ENCODE data around the gene THAP7. TPM values are rescaled to one million over a fixed set of nuclear protein-coding genes. Genes with fewer than 3 reads are reported as not detected.
"Not testable (repeated sequence)": the region's sequence is repeated elsewhere in the genome, so short reads cannot be mapped to it uniquely, and the experiment has no call there.

THAP7 gene
- total and polyA plus RNA-seq, 12 donors = 15.7 to 189 (median 48.6) TPM

- H3K9me3 ChIP-seq (replicated peaks in 1 of 3) = no peaks in the 10 kb centered on the region
- intact Hi-C loops (cut with DNase I) = no loop called here
- no peaks in the 10 kb centered on the region for H3K27me3 ChIP-seq
- TF ChIP-seq POLR2A (IDR thresholded peaks at IDR 0.05) (no peak), CTCF (IDR thresholded peaks at IDR 0.05) (no peak)
- WGBS, 4 donors = 77 to 83% (median 81%) methylated on average over 5 to 14 of the region's 14 CpGs
- H3K4me3 ChIP-seq = no peak overlapping the region
- H3K36me3 ChIP-seq (replicated peaks in 1 of 2) = no peaks in the 10 kb centered on the region
- no peak for DNase-seq
- peaks cover 15 to 18% of the 10 kb centered on the region in 2 donors for H3K4me1 ChIP-seq (replicated peaks in 1 of 2)
- peak overlapping the region in 1 of 5 donors; percentile 73 for H3K27ac ChIP-seq
Observed at GRCh38 chr22:21012446-21013407, 10.8 kb upstream of the THAP7 start.

- DNase-seq = no peak
- no peaks in the 10 kb centered on the region for H3K36me3 ChIP-seq (replicated peaks in 1 of 2)
- TF ChIP-seq CTCF (IDR thresholded peaks at IDR 0.05) (no peak), POLR2A (IDR thresholded peaks at IDR 0.05) (no peak)
- H3K9me3 ChIP-seq (replicated peaks in 1 of 3) = no peaks in the 10 kb centered on the region
- intact Hi-C loops (cut with DNase I) = no loop called here
- WGBS, 4 donors = 78 to 91% (median 88%) methylated on average over 1 to 3 of the region's 3 CpGs
- H3K4me1 ChIP-seq (replicated peaks in 1 of 2) = peaks cover 13 to 18% of the 10 kb centered on the region in 2 donors
- H3K27ac ChIP-seq = no peak overlapping the region
- H3K27me3 ChIP-seq = no peaks in the 10 kb centered on the region
- no peak overlapping the region for H3K4me3 ChIP-seq
Observed at GRCh38 chr22:21010426-21011113, 8.7 kb upstream of the THAP7 start.

GRCh38 chr22:21009638-21010425 is 7.9 kb upstream of the THAP7 start:
- DNase-seq = peak in 2 of 7 donors; percentile 32 to 41
- H3K4me1 ChIP-seq (replicated peaks in 1 of 2) = peaks cover 6 to 15% of the 10 kb centered on the region in 2 donors
- H3K27ac ChIP-seq = no peak overlapping the region
- no peak overlapping the region for H3K4me3 ChIP-seq
- TF ChIP-seq POLR2A (IDR thresholded peaks at IDR 0.05) (no peak), CTCF (IDR thresholded peaks at IDR 0.05) (no peak)
- WGBS, 4 donors = 55 to 56% (median 55%) methylated on average over 9 to 10 of the region's 10 CpGs
- intact Hi-C loops (cut with DNase I) = no loop called here
- H3K9me3 ChIP-seq (replicated peaks in 1 of 3) = no peaks in the 10 kb centered on the region
- no peaks in the 10 kb centered on the region for H3K36me3 ChIP-seq (replicated peaks in 1 of 2)
- no peaks in the 10 kb centered on the region for H3K27me3 ChIP-seq

- 70 to 91% (median 89%) methylated on average over 4 to 13 of the region's 13 CpGs for WGBS, 4 donors
- DNase-seq; H3K27me3 ChIP-seq; H3K36me3 ChIP-seq (replicated peaks in 1 of 2); H3K9me3 ChIP-seq (replicated peaks in 1 of 3); H3K4me3 ChIP-seq; intact Hi-C loops (cut with DNase I); H3K27ac ChIP-seq; H3K4me1 ChIP-seq (replicated peaks in 1 of 2): not testable (repeated sequence)
Observed at GRCh38 chr22:21009208-21009607, 7.3 kb upstream of the THAP7 start.

All from adrenal gland (tissue), 12 donors.